GM23338 (cell line): ENCODE data around the gene POLR2L. TPM values are rescaled to one million over a fixed set of nuclear protein-coding genes. Genes with fewer than 3 reads are reported as not detected.
A peak's percentile ranks its signal among the peaks of the same experiment; 100 is the strongest.

Experiments used
- ATAC-seq: fragments of 200-7000 bp; cut with Tn5 transposase; 3 replicates; pipeline ENCODE4 v1.9.1; 2020
- DNase-seq: peaks from one replicate; pipeline ENCODE4 v3.0.0-alpha.2; 2015; ENCODE audit warnings: low spot score
- H2AFZ ChIP-seq: fragments of 200-600 bp; sonication (generic); 2 replicates; pipeline ENCODE4 v1.8.0; 2016; ENCODE audit warnings: antibody characterized with exemption, mild to moderate bottlenecking, moderate library complexity
- H3F3A ChIP-seq: fragments of 200-600 bp; sonication (generic); replicated peaks from 2 replicates; pipeline ENCODE4 v1.8.0; 2017; ENCODE audit warnings: antibody characterized with exemption, mixed run types, low read depth
- H3K27ac ChIP-seq: fragments of 200-600 bp; sonication (generic); 2 replicates; pipeline ENCODE4 v1.6.1; 2016; ENCODE audit warnings: low read depth
- H3K27me3 ChIP-seq: fragments of 200-600 bp; sonication (generic); 2 replicates; pipeline ENCODE4 v1.8.0; 2016; ENCODE audit warnings: mild to moderate bottlenecking, mixed run types, moderate library complexity; ENCODE audit not compliant: insufficient read depth
- H3K36me3 ChIP-seq: fragments of 200-600 bp; sonication (generic); 2 replicates; pipeline ENCODE4 v1.8.0; 2016; ENCODE audit warnings: mild to moderate bottlenecking; ENCODE audit not compliant: insufficient read depth
- H3K4me1 ChIP-seq: fragments of 200-600 bp; sonication (generic); 2 replicates; pipeline ENCODE4 v1.8.0; 2016; ENCODE audit warnings: mild to moderate bottlenecking, moderate library complexity; ENCODE audit not compliant: insufficient read depth
- H3K4me2 ChIP-seq: fragments of 200-600 bp; sonication (generic); 2 replicates; pipeline ENCODE4 v1.7.1; 2017; ENCODE audit warnings: mixed run types
- H3K4me3 ChIP-seq: fragments of 200-600 bp; sonication (generic); 2 replicates; pipeline ENCODE4 v1.6.1; 2016; ENCODE audit warnings: mixed run types
- H3K79me2 ChIP-seq: fragments of 200-600 bp; sonication (generic); replicated peaks from 2 replicates; pipeline ENCODE4 v1.8.0; 2017; ENCODE audit warnings: mild to moderate bottlenecking; ENCODE audit not compliant: insufficient read depth
- H3K9me2 ChIP-seq: fragments of 200-600 bp; sonication (generic); 2 replicates; pipeline ENCODE4 v1.8.0; 2017; ENCODE audit not compliant: insufficient read depth
- H4K20me1 ChIP-seq: fragments of 200-600 bp; sonication (generic); replicated peaks from 2 replicates; pipeline ENCODE4 v1.8.0; 2017; ENCODE audit warnings: mild to moderate bottlenecking; ENCODE audit not compliant: insufficient read depth
- H3K27ac Mint-ChIP-seq: 2 replicates; pipeline ENCODE4 v1.8.0; 2020; ENCODE audit warnings: inconsistent platforms, mild to moderate bottlenecking, moderate library complexity, mixed read lengths
- H3K27me3 Mint-ChIP-seq: 3 replicates; pipeline ENCODE4 v1.8.0; 2022; ENCODE audit warnings: low read depth, mild to moderate bottlenecking, moderate library complexity, mixed read lengths, inconsistent platforms; ENCODE audit not compliant: insufficient read depth, poor library complexity
- H3K36me3 Mint-ChIP-seq: 3 replicates; pipeline ENCODE4 v1.8.0; 2021; ENCODE audit warnings: low read depth, mild to moderate bottlenecking, inconsistent platforms, moderate library complexity, mixed read lengths
- H3K4me1 Mint-ChIP-seq: 3 replicates; pipeline ENCODE4 v1.8.0; 2020; ENCODE audit warnings: mild to moderate bottlenecking, inconsistent platforms, mixed read lengths
- H3K4me3 Mint-ChIP-seq: 3 replicates; pipeline ENCODE4 v1.8.0; 2021; ENCODE audit warnings: moderate library complexity, mild to moderate bottlenecking, inconsistent platforms, mixed read lengths
- H3K9me3 Mint-ChIP-seq: 3 replicates; pipeline ENCODE4 v1.8.0; 2020; ENCODE audit warnings: moderate library complexity, mild to moderate bottlenecking, inconsistent platforms, mixed read lengths
- CREB1 ChIP-seq: fragments of 250-450 bp; sonication (Bioruptor Pico); IDR thresholded peaks from 2 replicates; pipeline ENCODE4 v1.5.0; 2020; ENCODE audit warnings: low read depth, mild to moderate bottlenecking, moderate library complexity
- EZH2 ChIP-seq: fragments of 200-600 bp; sonication (generic); IDR thresholded peaks from one replicate; pipeline ENCODE4 v1.8.0; 2017; ENCODE audit warnings: antibody characterized with exemption, mild to moderate bottlenecking, low read depth; ENCODE audit not compliant: unreplicated experiment
- EZH2phosphoT487 ChIP-seq: fragments of 200-600 bp; sonication (generic); IDR thresholded peaks from one replicate; pipeline ENCODE4 v1.8.1; 2018; ENCODE audit warnings: antibody characterized with exemption; ENCODE audit not compliant: unreplicated experiment
- JUNB ChIP-seq: IDR thresholded peaks from one replicate; pipeline ENCODE4 v1.6.1; 2016; ENCODE audit warnings: antibody characterized with exemption; ENCODE audit not compliant: unreplicated experiment
- NANOG ChIP-seq: IDR thresholded peaks from 2 replicates; pipeline ENCODE4 v1.6.1; 2016; ENCODE audit warnings: antibody characterized with exemption, borderline replicate concordance
- REST ChIP-seq: IDR thresholded peaks from one replicate; pipeline ENCODE4 v1.6.1; 2018; ENCODE audit warnings: antibody characterized with exemption; ENCODE audit not compliant: unreplicated experiment
- STAT1 ChIP-seq: IDR thresholded peaks from one replicate; pipeline ENCODE4 v1.6.1; 2016; ENCODE audit warnings: antibody characterized with exemption; ENCODE audit not compliant: unreplicated experiment
- ZNF331 ChIP-seq: fragments of 250-450 bp; sonication (Bioruptor Pico); IDR thresholded peaks from 2 replicates; pipeline ENCODE4 v1.5.0; 2020; ENCODE audit warnings: low read depth, mild to moderate bottlenecking, moderate library complexity
- ZNF462 ChIP-seq: fragments of 250-450 bp; sonication (Bioruptor Pico); IDR thresholded peaks from 2 replicates; pipeline ENCODE4 v1.5.0; 2020; ENCODE audit warnings: mild to moderate bottlenecking, moderate library complexity
- polyA plus RNA-seq: library from polyadenylated mRNA; unstranded; fragments of >200 nt; fragmentation: Nextera tagmentation; extraction: Ambion mirVana; gene quantifications from 2 replicates; pipeline ENCODE4 v1.2.1, GENCODE V29; 2016
- total RNA-seq: library from RNA; depleted of rRNA; stranded (reverse); fragments of >200 nt; shearing (Covaris generic); gene quantifications from 2 replicates; pipeline ENCODE4 v1.2.3, GENCODE V29; 2014

Gene POLR2L
- total and polyA plus RNA-seq, 2 experiments from 2014 or later, result 32.2 to 369 TPM

- peaks cover 28% of the 10 kb centered on the region for H3K27me3 ChIP-seq
- H2AFZ ChIP-seq, result no peak overlapping the region
- H3K27ac Mint-ChIP-seq, result no peak overlapping the region
- no peaks in the 10 kb centered on the region for H3K9me2 ChIP-seq
- H3K9me3 Mint-ChIP-seq, result no peaks in the 10 kb centered on the region; the same call in 2 of the 3 replicates
- no peak overlapping the region for H3K27ac ChIP-seq
- H3K4me2 ChIP-seq, result peak overlapping the region; percentile 98
- TF ChIP-seq EZH2 (peak; percentile 24), ZNF462 (CRISPR knock-in tag) (no peak)
- 0 out of 2 replicates have a peak, but pooled peaks cover 5% of the 10 kb centered on the region for H3K79me2 ChIP-seq
- ATAC-seq (no peak), DNase-seq (no peak)
- H3K4me1 Mint-ChIP-seq, result peaks cover 43% of the 10 kb centered on the region
- H3K36me3 ChIP-seq, result no peaks in the 10 kb centered on the region
- H3K27me3 Mint-ChIP-seq, result peaks cover 59% of the 10 kb centered on the region
- H3K36me3 Mint-ChIP-seq, result no peaks in the 10 kb centered on the region
- H3K4me1 ChIP-seq, result peaks cover 34% of the 10 kb centered on the region
- peaks cover 26% of the 10 kb centered on the region for H3F3A ChIP-seq
- peak overlapping the region; percentile 70 for H3K4me3 Mint-ChIP-seq
- peaks cover 10% of the 10 kb centered on the region; the same call in 1 of the 2 replicates for H4K20me1 ChIP-seq
- peak overlapping the region; percentile 89 for H3K4me3 ChIP-seq
These were observed 10.3 kb downstream of the POLR2L start for GRCh38 chr11:831961-832528.

GRCh38 chr11:831118-831864 lies 11.0 kb downstream of the POLR2L start:
- no peak for DNase-seq
- peak overlapping the region; percentile 89 for H3K4me3 ChIP-seq
- peak overlapping the region; percentile 98 for H3K4me2 ChIP-seq
- peaks cover 9% of the 10 kb centered on the region; the same call in 1 of the 2 replicates for H4K20me1 ChIP-seq
- peaks cover 34% of the 10 kb centered on the region for H3K4me1 ChIP-seq
- no peaks in the 10 kb centered on the region for H3K9me2 ChIP-seq
- no peak for ATAC-seq
- Mint-ChIP-seq H3K9me3 (no peaks in the 10 kb centered on the region; the same call in 2 of the 3 replicates), H3K4me3 (peak overlapping the region; percentile 70), H3K36me3 (no peaks in the 10 kb centered on the region), H3K4me1 (peaks cover 43% of the 10 kb centered on the region), H3K27me3 (peaks cover 62% of the 10 kb centered on the region), H3K27ac (no peak overlapping the region)
- H2AFZ ChIP-seq, result no peak overlapping the region
- H3K27me3 ChIP-seq, result peaks cover 28% of the 10 kb centered on the region
- no peaks in the 10 kb centered on the region for H3K36me3 ChIP-seq
- no peak overlapping the region for H3K27ac ChIP-seq
- H3F3A ChIP-seq, result peaks cover 26% of the 10 kb centered on the region
- 0 out of 2 replicates have a peak, but pooled peaks cover 5% of the 10 kb centered on the region for H3K79me2 ChIP-seq
- TF ChIP-seq NANOG (no peak), STAT1 (no peak), ZNF331 (CRISPR knock-in tag) (no peak), CREB1 (no peak), EZH2 (no peak), EZH2phosphoT487 (no peak), REST (no peak), JUNB (no peak)
